DMS 273 treated with DMSO at 0.1 percent for 48 hours (cell line): ENCODE results near the gene KPNA3.

Experiments
- DNase-seq: peaks from one replicate; lab custom pipeline; 2025; lab: John Stamatoyannopoulos, UW

Gene KPNA3

DNA sequence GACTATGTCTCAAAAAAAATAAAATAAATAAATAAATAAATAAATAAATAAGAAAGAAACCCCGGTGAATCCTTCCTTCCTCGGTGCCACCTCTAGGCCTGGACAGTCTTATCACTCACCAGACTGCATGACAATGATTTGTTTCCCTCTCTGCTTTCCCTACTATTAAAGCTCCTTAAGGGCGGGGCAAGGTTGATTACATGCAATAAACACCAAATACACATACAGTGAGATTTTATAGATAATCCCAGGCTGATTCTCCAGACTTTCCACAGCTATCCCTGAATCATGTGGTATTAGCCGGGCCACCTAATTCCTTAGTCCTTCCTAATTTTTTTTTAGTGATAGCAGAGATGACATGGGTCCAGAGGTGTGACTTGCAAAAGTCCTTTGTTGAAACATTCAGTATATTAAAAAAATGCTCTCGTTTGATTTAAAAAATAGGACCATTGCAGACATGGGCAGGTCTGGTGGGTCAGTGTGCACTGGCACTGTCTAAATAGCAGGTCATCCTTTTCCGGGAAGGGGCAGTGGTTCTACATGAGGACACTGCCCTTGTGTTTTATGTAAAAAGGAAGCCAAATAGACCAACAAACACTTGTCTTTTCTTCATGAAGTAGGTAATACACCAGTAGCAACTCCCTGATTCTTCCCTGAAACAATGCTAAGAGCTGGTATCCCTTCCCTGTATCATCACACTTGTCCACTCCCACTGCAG is 115.7 kb downstream of the KPNA3 start:
- no peak for DNase-seq

DNA sequence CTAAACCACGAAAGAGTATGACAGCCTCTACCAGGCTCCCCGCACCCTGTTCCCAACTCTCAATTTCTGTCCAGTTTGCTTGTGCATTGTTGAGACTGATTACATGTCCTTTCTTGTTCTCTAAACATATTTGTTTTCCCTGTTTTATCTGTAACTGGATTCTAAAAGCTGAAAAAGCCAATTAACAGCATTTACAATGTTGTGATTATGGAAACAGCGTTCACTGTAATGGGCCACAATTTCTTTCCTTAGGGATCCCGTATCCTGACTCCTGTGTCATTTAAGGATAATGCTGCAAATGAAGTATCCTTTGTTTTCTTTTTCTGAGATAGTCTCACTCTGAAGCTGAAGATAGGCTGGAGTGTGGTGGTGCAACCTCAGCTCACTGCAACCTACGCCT is 121.7 kb downstream of the KPNA3 start:
- no peak for DNase-seq

GRCh38 chr13:49669735-49670309 is 122.7 kb downstream of the KPNA3 start:
- DNase-seq: peak; percentile 21

GRCh38 chr13:49667773-49668172 is 124.7 kb downstream of the KPNA3 start:
- no peak for DNase-seq

DNA sequence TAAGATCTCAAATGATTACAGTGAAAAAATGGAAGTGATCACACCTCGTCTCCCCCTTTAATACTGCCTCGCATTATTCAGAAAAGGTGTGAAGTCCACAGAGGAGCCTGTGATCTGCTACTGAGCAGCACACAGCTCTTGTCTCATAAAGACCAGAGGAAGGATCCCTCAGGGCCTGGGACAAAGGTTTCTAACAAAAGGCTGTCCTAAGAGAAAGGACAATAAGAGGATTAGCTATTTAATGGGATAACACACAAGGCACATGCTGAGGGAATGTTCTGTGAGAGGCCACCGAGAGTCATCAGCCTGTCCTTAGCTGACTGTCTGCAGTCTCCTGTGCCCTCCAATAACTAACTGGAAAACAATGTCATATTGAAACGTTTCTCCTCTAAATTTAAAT is 127.9 kb downstream of the KPNA3 start:
- no peak for DNase-seq

- no peak for DNase-seq
Measured at GRCh38 chr13:49657241-49657641, 135.2 kb downstream of the KPNA3 start.

GRCh38 chr13:49655906-49656305 is 136.6 kb downstream of the KPNA3 start:
- no peak for DNase-seq

DNA sequence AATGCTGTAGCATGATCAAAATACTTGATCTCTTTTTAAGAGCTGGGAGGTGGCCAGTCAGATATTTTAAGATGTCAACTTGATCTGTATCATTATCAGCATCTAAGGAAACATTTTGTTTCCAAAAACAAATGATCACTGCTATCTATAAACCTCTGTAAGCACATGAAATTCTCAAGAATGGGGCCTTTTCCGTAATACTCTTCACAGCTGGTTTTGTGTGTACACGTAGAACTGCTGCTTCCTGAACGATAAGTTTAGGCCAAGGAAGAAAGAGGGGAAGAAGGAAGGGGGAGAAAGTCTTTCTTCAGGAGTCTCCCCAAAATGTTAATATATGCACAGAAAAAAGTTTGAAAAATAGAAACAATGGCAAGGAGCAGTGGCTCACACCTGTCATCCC is 138.5 kb downstream of the KPNA3 start:
- no peak for DNase-seq

DNA sequence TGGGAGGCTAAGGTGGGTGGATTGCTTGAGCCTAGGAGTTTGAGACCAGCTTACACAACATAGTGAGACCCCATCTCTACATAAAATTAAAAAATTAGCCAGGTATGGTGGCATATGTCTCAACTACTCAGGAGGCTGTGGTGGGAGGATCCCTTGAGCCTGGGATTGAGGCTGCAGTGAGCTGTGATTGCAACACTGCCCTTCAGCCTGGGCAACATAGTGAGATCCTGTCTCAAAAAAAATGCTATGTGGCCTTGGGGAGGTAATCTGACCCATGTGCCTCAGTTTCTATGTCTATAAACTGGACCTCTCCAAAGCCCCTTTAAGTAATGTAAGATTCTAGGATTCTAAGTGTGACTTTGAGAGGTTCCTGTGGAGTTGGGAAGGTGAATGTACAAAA is 139.0 kb downstream of the KPNA3 start:
- no peak for DNase-seq

DNA sequence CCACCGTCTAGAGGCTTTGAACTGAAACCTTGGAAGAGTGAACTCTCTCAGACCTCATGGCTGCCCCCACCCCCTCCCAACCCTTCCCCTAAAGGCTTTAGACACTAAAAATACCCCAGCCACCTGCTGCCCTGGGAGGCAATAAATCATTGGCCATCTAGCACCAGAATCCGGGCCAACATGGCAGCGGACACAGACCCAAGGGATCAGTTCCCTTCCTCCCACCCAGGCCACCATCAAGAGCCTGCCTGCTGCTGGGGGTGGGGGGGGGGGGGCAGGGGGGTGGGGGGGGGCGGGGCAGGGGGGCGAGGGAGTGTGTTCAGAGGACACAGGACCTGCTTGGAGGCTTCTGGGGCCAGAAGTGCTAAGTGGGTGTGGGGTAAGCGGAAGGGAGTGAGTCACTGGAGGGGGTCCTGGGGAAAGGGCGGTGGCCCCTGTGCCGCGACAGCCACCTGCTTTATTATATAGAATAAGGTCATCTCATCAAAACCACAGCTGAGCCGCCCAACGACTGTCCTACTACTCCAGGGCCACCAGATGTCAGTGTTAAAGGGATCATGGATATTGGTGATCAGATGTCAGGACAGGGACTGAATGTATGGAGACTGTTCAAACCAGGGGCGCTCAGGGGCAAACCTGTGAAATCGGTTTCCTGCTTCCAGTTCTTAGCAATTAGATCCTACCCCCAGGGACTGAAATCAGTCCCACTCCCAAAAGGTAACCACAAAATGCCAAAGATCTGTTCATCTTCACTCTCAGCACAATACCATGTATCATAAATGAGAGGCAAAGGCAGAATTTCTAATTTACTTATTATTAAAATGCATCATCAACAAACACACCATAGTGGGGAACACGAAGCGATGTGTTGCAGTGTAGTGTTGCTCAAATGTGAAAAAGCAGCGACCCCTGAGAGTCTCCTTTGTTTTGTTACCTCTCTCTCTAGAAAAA is 139.9 kb downstream of the KPNA3 start:
- DNase-seq: peak; percentile 37

- DNase-seq: no peak
Measured at GRCh38 chr13:49651570-49652354, 140.7 kb downstream of the KPNA3 start.

GRCh38 chr13:49649963-49650312 is 142.5 kb downstream of the KPNA3 start:
- DNase-seq: no peak
